ENCODE results near the gene CA5B.
A peak's percentile ranks its signal among the peaks of the same experiment; 100 is the strongest.
"Not testable (repeated sequence)": the region's sequence is repeated elsewhere in the genome, so short reads cannot be mapped to it uniquely, and the experiment has no call there.

Gene CA5B, protein sequence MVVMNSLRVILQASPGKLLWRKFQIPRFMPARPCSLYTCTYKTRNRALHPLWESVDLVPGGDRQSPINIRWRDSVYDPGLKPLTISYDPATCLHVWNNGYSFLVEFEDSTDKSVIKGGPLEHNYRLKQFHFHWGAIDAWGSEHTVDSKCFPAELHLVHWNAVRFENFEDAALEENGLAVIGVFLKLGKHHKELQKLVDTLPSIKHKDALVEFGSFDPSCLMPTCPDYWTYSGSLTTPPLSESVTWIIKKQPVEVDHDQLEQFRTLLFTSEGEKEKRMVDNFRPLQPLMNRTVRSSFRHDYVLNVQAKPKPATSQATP

DNA sequence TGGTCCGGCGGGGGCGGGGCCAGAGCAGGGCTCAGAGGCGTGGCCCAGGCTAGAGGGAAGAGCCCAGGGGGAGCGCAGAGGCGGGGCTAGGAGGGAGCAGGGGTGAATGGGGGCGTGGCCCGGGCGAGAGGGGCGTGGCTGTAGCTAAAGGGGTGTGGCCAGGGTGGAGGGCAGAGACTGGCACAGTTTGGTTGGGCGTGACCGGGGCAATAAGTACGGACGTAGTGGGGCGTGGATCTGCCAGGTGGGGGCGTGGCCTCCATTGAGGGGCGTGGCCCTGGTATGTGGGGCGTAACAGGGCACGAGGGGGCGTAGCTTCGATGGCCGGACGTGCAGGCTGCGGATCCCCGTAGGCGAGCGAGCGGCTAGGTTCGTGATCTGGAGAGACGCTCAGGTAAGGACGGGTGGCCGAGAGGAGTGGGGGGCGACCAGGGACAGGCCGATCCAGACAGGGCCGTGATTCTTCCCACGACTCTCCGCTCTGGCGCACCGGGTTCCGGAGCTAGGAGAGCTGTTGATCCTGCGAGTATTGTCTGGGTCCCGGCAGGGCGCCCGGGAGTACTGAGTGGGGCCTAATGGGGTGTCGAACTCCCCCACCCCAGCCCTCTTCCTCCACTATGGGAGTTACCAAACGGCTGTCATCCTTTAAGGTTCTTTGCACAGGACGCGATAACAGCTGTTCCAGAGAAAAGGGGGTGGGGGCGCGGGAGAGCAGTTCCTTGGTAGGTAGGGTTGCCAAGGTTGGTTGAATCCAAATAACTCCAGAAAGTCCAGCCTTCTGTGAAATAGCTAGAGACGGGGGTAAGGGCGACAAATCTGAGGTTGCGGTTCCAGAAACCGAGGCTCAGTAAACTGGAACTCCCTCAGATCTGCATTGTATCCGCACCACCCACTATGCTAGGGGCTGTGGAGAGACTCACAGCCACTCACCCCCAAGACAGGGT, at the start of gene CA5B:
Gene CA5B, plus strand, starts transcription at position 312 of the 944 bp plus-strand sequence. CDS start 11,754 bp downstream, outside the sequence.
- peak; percentile 100 for DNase-seq

DNA sequence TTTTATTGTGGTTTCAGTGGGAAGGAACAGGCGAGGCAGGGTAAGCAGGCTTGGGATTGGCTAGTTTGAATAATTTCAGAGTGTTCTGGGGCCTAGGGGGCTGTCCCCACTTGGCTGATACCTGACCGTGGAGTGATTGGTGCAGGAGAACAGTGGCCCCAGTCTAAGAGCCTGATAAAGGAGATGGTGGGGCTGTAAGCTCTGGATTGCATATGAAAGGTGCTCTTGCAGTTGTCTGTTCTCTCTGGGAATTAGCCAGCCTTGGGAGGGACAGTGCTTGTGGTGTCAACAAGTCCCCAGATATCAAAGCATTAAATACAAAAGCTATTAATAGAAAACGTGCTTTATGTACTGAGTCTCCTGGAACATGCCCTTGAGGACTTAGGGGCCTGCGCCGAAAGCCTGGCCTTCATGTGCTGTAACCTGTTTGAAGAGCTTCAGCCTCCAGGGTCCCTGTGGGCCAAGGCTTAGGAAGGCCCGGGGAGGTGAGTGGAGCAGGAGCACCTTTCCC, 43.1 kb upstream of the CA5B start:
- DNase-seq = no peak

DNA sequence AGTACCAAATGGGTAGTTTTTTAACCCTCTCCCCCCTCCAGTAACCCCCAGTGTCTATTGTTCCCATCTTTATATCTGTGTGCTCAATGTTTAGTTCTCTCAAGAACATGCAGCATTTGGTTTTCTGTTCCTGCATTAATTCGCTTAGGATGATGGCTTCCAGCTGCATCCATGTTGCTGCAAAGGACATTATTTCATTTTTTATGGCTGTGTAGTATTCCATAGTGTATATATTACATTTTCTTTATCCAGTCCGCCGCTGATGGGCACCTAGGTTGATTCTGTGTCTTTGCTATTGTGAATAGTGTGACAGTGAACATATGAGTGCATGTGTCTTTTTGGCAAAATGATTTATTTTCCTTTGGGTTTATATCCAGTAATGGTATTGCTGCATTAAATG, 41.6 kb upstream of the CA5B start:
- DNase-seq = no peak

DNA sequence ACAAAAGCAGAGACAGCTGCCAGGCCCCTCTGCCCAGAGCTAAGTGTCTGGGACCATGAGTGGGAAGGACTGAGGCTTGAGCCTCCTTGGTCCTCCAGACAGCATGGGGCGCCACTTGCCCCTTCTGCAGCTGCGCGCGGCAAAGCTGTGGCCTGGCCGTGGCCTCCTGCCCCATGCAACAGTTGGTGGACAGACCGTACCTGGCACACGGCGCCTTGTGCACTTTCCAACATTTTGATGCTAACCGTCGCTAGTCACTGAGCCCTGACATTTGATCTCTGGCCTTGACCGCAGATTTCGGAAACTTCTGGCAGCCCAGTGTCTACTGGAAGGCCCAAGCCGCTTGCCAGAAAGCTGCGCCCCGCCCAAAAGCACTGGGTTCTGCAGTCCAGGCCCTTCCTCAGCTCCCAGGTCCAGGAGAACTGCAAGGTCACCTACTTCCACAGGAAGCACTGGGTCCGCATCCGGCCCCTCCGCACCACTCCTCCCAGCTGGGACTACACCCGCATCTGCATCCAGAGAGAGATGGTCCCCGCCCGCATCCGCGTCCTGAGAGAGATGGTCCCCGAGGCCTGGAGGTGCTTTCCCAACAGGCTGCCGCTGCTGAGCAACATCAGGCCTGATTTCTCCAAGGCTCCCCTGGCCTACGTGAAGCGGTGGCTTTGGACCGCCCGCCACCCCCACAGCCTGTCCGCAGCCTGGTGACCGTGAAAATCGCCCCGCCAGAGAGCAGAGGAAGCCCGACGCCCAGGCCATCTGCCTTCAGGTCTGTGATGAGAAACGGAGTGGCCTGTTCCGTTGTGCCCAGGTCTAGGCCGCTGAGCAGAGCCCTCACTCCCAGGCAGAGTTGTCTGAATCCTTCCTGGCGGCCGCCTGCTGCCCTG, 35.3 kb upstream of the CA5B start:
- DNase-seq = no peak

DNA sequence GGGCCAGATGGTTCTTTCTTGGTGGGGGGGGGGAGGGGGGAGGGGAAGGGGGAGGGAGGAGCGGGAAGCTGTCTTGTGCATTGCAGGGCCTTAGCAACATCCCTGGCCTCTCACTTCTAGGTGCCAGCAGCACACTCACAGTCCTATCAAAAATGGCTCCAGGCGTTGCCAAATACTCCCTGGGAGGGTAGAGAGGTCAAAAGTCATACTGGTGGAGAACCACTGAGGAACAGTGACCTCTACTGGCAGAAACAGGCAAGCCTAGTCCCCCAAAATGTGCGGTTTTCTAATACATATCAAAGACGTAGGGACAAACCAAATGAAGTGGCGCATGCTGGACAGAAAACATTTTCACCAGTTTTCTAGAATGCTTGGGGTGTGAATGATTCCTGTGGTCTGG, 34.3 kb upstream of the CA5B start:
- DNase-seq = not testable (repeated sequence)

DNA sequence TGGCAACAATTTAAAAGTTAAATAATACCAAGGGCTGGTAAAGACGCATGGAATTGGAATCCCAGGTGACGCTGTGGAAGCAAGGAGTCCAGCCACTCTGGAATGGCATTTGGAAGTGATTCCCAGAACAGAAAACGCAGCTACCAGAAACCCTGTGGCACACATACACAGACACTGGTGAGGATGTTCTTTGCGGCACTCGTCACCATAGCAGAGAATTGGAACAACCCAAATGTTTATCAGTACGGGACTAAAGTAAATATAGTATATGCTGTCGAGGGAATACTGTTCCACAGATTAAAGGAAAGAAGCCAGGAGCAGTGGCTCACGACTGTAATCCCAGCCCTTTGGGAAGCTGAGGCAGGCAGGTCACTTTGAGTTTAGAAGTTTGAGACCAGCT, 33.8 kb upstream of the CA5B start:
- not testable (repeated sequence) for DNase-seq

DNA sequence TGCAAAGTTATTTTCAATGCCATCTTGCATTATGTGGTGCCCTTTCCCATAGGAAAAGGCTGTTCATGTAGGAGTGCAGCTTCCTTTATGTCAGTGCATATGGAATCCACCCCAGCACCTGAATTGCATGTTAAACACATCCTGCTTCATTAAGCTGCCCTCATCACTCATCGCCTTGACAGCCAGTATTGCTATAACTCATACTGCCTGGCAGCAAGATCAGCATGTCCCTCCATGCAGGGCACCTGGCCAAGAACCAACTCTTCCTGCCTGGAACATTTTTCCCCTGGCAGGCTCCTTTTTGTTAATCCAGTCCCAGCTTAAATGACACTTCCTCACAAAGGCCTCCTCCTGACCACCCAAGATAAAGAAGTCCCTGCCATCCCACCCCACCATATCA, 23.5 kb upstream of the CA5B start:
- no peak for DNase-seq

DNA sequence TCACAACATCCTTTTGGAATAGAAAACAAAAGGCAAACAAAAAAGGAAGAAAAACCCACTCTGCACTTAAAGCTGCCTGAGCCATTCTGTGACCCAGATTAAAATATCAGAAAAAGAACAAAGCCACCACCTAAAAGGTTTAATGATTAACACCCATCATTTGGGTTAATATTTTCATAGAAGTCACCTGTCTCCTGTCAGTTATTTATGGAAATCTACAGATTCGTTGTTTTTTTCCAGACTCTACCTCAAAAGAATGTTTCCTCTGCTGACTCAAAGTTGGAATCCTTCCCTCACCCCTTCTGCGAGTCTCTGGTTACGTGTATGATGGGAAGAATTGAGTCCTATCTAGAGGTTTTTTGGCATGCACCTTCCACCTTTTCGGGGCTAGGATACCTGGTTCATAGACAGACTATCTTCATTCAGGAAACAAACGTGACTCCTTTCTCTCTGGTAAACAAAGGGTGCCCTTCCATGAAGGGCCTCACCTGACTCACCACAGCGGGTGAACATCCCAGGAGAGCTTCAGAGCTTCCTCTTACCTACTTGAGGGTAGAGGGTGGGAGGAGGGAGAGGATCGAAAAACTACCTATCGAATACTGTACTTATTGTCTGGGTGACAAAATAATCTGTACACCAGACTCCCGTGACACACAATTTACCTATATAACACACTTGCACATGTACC, 19.6 kb upstream of the CA5B start:
- DNase-seq = no peak

DNA sequence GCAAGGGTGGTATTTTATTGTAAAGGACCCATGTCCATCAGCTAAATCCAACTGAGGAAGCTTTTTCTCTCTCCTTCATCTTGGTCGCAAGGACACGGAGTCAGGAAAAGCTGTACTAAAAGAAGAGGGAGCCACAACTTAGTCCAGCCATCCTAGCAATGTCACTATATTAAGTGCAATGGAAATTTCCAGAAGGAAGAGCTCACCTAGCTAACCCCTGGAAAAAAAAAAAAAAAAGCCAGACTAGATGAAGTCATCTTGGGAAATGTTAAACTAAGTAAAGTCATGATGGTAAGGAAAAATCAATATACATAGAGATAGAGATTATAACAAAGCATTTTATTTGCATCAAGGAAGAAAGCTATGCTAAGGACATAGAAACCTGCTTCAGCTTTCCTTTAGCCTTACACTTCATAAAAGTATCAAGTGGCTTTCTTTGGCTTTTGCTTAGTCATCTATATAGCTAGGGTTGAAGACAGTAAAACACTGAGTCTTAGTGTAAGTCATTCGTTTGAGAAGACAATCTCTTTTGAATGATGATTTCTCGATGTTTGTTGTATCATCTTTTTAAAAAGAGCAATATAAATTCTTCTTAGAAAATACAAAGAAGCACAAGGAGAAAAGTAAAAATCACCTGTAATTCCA, 18.6 kb upstream of the CA5B start:
- no peak for DNase-seq

DNA sequence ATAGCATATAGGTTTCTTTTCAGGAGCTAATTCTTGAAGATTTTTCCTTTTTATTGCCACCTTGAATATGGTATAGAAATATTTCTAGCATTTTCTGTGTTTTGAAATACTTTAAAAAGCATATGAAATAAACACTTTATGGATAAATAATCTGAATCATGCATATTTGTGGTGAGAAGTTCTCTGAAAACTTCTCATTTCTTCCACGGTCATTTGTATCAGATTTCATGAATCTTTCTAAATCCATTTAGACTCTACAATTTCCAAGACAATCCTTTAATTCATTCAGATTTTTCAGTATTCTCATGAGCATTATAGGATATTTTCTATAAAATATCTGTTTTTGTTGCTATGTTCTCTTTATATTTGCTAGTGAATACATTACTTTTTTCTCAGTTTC, 16.2 kb upstream of the CA5B start:
- DNase-seq = no peak

DNA sequence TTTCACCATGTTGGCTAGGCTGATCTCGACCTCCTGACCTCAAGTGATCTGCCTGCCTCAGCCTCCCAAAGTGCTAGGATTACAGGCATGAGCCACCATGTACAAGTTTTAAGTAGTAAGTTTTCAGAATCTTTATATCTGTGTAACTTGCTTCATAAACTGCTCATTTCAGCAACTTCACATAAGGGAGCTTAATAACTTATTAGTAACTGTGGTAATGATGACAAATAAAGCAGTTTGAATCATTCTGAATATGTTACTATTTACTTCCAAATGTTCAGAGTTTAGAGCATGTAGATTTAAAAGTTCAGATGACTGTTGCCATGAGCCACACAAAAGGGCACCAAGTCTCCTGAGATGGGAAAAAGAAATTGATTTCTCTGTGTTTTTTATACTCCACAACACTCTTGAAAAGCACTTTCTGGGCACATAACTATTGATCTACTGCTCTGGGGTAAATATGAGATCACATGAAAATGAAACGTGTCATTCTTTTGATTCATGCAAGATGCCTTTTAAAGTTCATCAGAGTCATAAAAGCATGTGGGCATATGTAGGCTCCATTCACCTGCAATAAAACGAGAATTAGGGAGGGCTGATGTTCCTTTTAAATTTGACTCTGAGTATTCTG, 14.1 kb upstream of the CA5B start:
- DNase-seq = no peak

DNA sequence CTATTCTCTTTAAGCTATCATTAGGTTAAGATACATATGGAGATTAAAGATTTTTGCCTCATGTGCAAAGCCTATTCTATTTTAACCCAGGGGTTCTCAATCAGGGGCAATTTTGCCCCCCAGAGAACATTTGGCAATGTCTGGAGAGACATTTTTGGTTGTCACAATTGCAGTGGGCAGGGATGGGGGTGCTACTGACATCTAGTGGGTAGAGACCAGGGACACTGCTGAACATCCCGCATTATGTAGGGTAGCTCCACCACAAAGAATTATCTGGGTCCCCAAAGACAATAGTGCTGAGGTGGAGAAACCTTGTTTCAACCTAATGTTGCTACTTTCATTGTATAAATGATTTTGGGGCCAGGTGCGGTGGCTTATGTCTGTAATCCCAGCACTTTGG, 13.2 kb upstream of the CA5B start:
- DNase-seq = no peak

DNA sequence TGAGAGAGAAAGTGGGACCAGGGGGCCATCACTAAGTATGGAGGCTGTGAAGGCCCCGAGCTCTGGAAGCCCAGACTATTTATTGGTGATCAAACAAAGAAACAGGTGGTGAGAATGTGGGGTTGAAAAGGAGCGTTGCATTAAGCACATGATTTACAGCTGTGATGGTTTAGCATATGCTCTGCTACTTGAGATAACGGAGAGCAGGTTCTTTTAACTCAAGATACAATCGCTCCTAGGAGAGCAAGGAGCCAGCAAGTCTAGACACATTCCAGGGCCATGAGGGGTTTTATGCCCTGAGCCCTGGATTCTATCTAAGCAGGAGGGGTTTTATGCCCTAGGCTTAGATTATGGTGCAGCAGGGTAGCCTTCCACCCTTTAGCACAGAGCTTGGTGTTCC, 6.7 kb upstream of the CA5B start:
- not testable (repeated sequence) for DNase-seq

DNA sequence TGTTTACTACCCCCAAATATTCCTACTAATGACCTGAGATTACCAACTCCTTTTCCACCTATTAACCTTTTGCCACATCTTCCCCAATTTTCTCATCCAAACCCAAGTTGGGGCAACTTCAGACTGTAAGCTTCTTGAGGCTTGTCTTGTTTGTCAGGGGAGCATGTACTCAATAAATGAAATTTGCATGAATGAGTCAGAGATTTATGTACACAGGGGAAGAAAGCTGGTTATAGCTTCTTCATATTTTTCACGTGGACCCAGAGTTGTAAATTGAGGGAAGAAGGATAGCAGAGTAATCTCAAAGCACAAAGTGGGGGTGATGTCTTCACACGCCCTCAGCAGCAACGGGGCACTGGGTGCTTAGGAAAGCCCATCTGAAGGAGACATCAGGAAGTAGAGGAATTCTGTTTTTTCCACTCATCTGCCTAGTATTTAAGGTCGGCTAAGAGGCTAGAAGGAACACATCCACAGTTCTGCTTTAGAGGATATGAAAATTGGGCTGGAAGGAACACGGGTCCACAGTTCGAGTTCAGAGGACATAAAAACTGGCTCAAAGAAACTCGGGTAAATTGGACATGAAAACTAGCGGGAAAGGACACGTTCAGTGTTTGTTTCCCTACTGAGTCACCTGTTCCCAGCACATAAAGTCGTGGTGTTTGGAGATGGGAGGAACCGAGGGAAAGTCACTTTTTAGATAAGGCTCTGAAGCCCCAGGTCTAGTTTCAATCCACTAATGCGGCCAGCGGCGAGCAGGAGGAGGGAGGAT, 696 bp upstream of the CA5B start:
- DNase-seq = no peak

DNA sequence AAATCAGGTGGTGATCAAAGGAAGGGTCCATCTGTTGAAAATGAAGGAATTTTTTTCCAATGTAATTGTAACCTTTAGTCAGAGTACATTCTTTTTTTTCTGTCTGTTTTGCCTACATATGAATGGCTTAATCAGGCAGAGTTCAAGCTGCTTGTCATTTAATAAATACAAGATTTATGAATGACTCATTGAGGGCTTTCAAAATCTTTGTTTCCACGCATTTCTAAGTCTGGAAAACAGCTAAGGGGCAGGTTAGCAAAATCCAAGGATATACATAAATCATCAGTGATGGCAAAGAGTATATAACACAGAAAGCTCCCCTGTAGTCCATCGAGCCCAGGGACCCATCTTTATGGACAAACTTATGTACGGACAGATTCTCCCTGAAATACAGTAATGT, 1.8 kb downstream of the CA5B start:
- DNase-seq = no peak

DNA sequence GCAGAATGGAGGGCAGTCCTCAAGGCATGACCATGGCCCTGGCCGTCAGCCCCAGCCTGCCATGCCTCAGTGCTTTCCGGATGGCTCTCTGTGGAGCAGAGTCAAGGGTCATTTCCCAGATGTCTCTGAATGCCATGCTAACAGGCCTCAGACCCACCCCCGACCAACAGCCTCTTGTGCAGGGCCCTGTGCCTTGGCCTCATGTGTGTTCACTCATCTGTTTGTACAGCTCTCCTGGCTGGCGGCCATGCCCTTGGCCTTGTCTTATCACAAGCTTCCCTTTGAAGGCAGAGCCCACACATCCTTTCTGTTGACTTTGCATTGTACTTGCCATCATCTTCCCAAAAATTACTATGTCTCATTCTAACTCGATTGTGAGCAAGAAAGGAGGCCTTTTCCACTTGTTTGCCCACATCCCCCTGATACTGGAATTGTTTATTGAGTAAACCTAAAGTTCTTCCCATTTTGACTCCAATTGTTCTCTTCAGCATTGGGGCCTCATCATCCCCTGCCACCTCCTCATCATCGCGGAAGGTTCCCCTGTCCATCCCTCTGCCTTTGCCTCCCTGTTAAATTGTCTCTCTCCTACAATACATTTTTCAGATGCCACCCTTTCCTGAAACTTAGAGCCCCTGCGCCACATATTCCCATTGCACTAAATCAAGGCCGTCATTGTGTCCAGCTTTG, 6.3 kb downstream of the CA5B start:
- DNase-seq = no peak

DNA sequence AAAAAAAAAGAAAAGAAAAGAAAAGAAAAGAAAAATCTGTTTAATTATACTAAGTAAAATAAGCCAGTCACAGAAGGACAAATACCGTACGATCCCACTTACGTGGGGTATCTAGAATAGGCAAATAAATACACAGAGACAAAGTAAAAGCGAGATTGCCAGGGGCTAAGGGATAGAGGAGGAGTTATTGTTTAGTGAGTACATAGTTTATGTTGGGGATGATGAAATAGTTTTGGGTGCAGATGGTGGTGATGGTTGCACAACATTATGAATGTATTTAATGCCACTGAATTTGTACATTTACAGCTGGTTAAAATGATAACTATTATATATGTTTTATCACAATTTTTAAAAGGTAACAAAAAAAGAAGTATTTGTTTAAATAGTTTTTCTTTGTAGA, 7.1 kb downstream of the CA5B start:
- no peak for DNase-seq

DNA sequence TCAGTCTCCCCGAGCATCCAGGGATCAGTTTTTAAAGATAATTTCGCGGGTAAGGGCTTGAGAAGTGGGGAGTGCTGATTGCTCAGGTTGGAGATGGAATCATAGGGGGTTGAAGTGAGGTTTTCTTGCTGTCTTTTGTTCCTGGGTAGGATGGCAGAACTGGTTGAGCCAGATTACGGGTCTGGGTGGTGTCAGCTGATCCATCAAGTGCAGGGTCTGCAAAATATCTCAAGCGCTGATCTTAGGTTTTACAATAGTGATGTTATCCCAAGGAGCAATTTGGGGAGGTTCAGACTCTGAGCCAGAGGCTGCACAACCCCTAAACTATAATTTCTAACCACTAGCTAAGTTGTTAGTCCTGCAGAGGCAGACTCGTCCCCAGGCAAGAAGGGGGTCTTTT, 8.6 kb downstream of the CA5B start:
- DNase-seq = not testable (repeated sequence)

DNA sequence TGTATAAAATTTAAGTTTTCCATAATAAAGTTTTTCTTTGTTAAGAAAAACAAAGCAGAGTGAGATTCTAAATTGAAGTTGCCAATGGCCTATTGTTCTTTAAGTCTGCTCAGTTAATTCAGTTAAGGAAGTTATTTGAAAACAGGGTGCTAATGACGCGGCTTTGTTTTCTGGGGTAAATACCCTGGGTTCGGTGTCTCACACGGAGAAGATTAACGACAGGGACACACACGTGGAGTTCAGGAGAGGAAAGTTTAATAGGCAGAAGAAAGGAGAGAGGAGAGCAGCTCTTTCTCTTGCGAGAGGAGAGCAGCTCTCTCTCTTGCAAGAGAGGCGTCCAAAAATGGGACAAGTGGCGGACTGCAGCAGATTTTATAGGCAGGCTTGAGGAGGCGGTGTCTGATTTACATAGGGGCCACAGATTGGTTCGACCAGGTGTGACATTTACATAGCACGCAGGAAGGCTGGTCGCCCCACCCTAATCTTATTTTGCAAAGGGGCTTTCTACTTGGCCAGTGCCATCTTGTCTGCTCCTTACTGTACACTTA, 9.6 kb downstream of the CA5B start:
- DNase-seq = no peak

DNA sequence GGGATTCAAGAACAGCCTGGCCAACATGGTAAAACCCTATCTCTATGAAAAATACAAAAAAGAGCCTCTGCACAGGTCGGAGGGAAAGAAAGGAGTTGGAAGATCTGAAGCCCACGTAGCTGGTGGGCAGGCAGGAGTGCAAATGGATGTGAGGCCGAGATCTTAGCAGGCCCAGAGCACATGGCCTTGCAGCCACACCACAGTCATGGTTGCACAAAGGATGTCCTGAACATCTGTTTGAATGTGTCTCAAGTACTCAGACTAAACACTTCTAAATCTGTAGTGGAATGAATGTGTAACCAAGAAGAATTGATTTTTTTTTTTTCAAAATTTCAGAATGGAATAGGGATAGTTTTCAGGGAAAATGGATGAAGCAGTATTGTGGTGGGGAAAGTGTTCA, 10.8 kb downstream of the CA5B start:
- no peak for DNase-seq

Data from activated CD4-positive, CD25-positive, alpha-beta regulatory T cell treated with anti-CD3 and anti-CD28 coated beads, Interleukin-2, amount 50 U/mL, for 72 hours (primary cell).